Immature natural killer cell (primary cell): Measurements from ENCODE around the gene ZNF569. TPM values are rescaled to one million over a fixed set of nuclear protein-coding genes. Genes with fewer than 3 reads are reported as not detected.
A peak's percentile ranks its signal among the peaks of the same experiment; 100 is the strongest.

Source experiments
- DNase-seq, 3 donors: peaks; one replicate each; pipeline ENCODE4 v3.0.0; 2022; ENCODE audit warnings: mixed read lengths in 1 of 3
- H3K27ac Mint-ChIP-seq, 6 donors: one replicate each; pipeline ENCODE4 v1.8.0; 2020; ENCODE audit warnings: mixed read lengths in 6 of 6, mild to moderate bottlenecking in 5 of 6, inconsistent platforms in 4 of 6, moderate library complexity in 3 of 6
- H3K27me3 Mint-ChIP-seq, 3 donors: one replicate each; pipeline ENCODE4 v1.8.0; 2020 to 2021; ENCODE audit warnings: low read depth in 3 of 3, mild to moderate bottlenecking in 3 of 3, mixed read lengths in 3 of 3, moderate library complexity in 3 of 3, inconsistent platforms in 1 of 3
- H3K36me3 Mint-ChIP-seq, 3 donors: one replicate each; pipeline ENCODE4 v1.8.0; 2020; ENCODE audit warnings: mixed read lengths in 3 of 3, inconsistent platforms in 2 of 3, mild to moderate bottlenecking in 2 of 3
- H3K4me1 Mint-ChIP-seq, 2 donors: one replicate each; pipeline ENCODE4 v1.8.0; 2020; ENCODE audit warnings: inconsistent platforms in 2 of 2, mild to moderate bottlenecking in 2 of 2, mixed read lengths in 2 of 2, moderate library complexity in 1 of 2
- H3K4me3 Mint-ChIP-seq, 5 donors: one replicate each; pipeline ENCODE4 v1.8.0; 2020; ENCODE audit warnings: mild to moderate bottlenecking in 5 of 5, mixed read lengths in 5 of 5, inconsistent platforms in 3 of 5, moderate library complexity in 3 of 5
- H3K9me3 Mint-ChIP-seq, 6 donors: one replicate each; pipeline ENCODE4 v1.8.0; 2020; ENCODE audit warnings: mild to moderate bottlenecking in 6 of 6, mixed read lengths in 6 of 6, inconsistent platforms in 4 of 6, moderate library complexity in 3 of 6
- polyA plus RNA-seq, 3 donors: library from polyadenylated mRNA; unstranded; fragments of 300-500 nt; fragmentation: Illumina TruSeq; gene quantifications; one replicate each; pipeline ENCODE4 v1.2.3, GENCODE V29; 2021

Gene ZNF569
- 1 to 10 TPM; 4.4 to 8.6 (median 5.0) TPM for polyA plus RNA-seq

GRCh38 chr19:37466798-37467607 lies at the start of gene ZNF569:
Gene ZNF569 (minus strand): TSS chr19:37467444. CDS start chr19:37444921, 22,523 bp downstream.
- peak within 1 kb of the TSS; percentile 97 to 99 (median 98) for H3K27ac Mint-ChIP-seq
- DNase-seq, result peak; percentile 87 to 90 (median 89)
- H3K36me3 Mint-ChIP-seq, result peaks cover 16 to 20% (median 20%) of the 10 kb centered on the region in 3 donors
- peaks cover 5 to 11% (median 8%) of the 10 kb centered on the region in 6 donors for H3K9me3 Mint-ChIP-seq
- peak within 1 kb of the TSS; percentile 91 to 99 (median 97) for H3K4me3 Mint-ChIP-seq
- H3K4me1 Mint-ChIP-seq, result peaks cover 44 to 52% of the 10 kb centered on the region in 2 donors
- H3K27me3 Mint-ChIP-seq, result peaks cover 8 to 26% (median 25%) of the 10 kb centered on the region in 3 donors

- peak overlapping the region; percentile 69 to 94 (median 86) for H3K27ac Mint-ChIP-seq
- peaks cover 0 to 3% (median 0%) of the 10 kb centered on the region in 3 donors for H3K27me3 Mint-ChIP-seq
- peak overlapping the region in 4 of 5 donors; percentile 5 to 52 (median 40) for H3K4me3 Mint-ChIP-seq
- peaks cover 22 to 46% (median 37%) of the 10 kb centered on the region in 3 donors for H3K36me3 Mint-ChIP-seq
- peaks cover 16 to 18% of the 10 kb centered on the region in 2 donors for H3K4me1 Mint-ChIP-seq
- DNase-seq, result peak; percentile 32 to 45 (median 33)
- H3K9me3 Mint-ChIP-seq, result peaks cover 0 to 23% (median 3%) of the 10 kb centered on the region in 6 donors
Measured at GRCh38 chr19:37513397-37513796, 46.2 kb upstream of the ZNF569 start.

GRCh38 chr19:37511821-37512220 lies 44.6 kb upstream of the ZNF569 start:
- Mint-ChIP-seq H3K27me3 (peaks cover 0 to 5% (median 0%) of the 10 kb centered on the region in 3 donors), H3K36me3 (peaks cover 17 to 39% (median 35%) of the 10 kb centered on the region in 3 donors), H3K4me3 (no peak overlapping the region), H3K9me3 (peaks cover 0 to 24% (median 0%) of the 10 kb centered on the region in 6 donors), H3K27ac (peak overlapping the region in 2 of 6 donors; percentile 28 to 32), H3K4me1 (peaks cover 16 to 18% of the 10 kb centered on the region in 2 donors)
- no peak for DNase-seq

GRCh38 chr19:37511186-37511585 lies 43.9 kb upstream of the ZNF569 start:
- no peak overlapping the region for H3K4me3 Mint-ChIP-seq
- peaks cover 16 to 18% of the 10 kb centered on the region in 2 donors for H3K4me1 Mint-ChIP-seq
- DNase-seq, result no peak
- H3K27ac Mint-ChIP-seq, result no peak overlapping the region
- H3K27me3 Mint-ChIP-seq, result peaks cover 0 to 5% (median 0%) of the 10 kb centered on the region in 3 donors
- H3K9me3 Mint-ChIP-seq, result peaks cover 0 to 21% (median 0%) of the 10 kb centered on the region in 6 donors
- H3K36me3 Mint-ChIP-seq, result peaks cover 17 to 36% (median 30%) of the 10 kb centered on the region in 3 donors

GRCh38 chr19:37507167-37507464 lies 39.9 kb upstream of the ZNF569 start:
- peaks cover 10 to 21% (median 11%) of the 10 kb centered on the region in 3 donors for H3K36me3 Mint-ChIP-seq
- H3K27me3 Mint-ChIP-seq, result peaks cover 0 to 7% (median 0%) of the 10 kb centered on the region in 3 donors
- no peak overlapping the region for H3K27ac Mint-ChIP-seq
- no peak overlapping the region for H3K4me3 Mint-ChIP-seq
- DNase-seq, result no peak
- H3K9me3 Mint-ChIP-seq, result peaks cover 0 to 5% (median under 1%) of the 10 kb centered on the region in 6 donors
- H3K4me1 Mint-ChIP-seq, result no peaks in the 10 kb centered on the region

- Mint-ChIP-seq H3K4me3 (no peak within 1 kb of the TSS), H3K27ac (no peak within 1 kb of the TSS), H3K27me3 (peaks cover 0 to 7% (median 0%) of the 10 kb centered on the region in 3 donors), H3K4me1 (no peaks in the 10 kb centered on the region), H3K36me3 (peaks cover 5 to 22% (median 11%) of the 10 kb centered on the region in 3 donors), H3K9me3 (peaks cover 0 to 5% (median 2%) of the 10 kb centered on the region in 6 donors)
- peak; percentile 81 to 84 (median 82) for DNase-seq
Measured at GRCh38 chr19:37506387-37507166, 39.3 kb upstream of the ZNF569 start, which contains the start of gene ZNF793. Gene ZNF793 (plus strand): TSS chr19:37506939. CDS start chr19:37523440, 16,501 bp downstream.

GRCh38 chr19:37505958-37506386 lies 38.7 kb upstream of the ZNF569 start:
- H3K4me3 Mint-ChIP-seq, result no peak overlapping the region
- H3K36me3 Mint-ChIP-seq, result peaks cover 4 to 19% (median 11%) of the 10 kb centered on the region in 3 donors
- H3K9me3 Mint-ChIP-seq, result peaks cover 0 to 5% (median 2%) of the 10 kb centered on the region in 6 donors
- no peak overlapping the region for H3K27ac Mint-ChIP-seq
- H3K27me3 Mint-ChIP-seq, result peaks cover 0 to 7% (median 2%) of the 10 kb centered on the region in 3 donors
- no peak for DNase-seq
- no peaks in the 10 kb centered on the region for H3K4me1 Mint-ChIP-seq

GRCh38 chr19:37492213-37492612 lies 25.0 kb upstream of the ZNF569 start:
- Mint-ChIP-seq H3K27me3 (no peaks in the 10 kb centered on the region), H3K9me3 (peaks cover 29 to 88% (median 70%) of the 10 kb centered on the region in 6 donors), H3K4me3 (no peak overlapping the region), H3K36me3 (peaks cover 12 to 30% (median 14%) of the 10 kb centered on the region in 3 donors), H3K27ac (no peak overlapping the region), H3K4me1 (no peaks in the 10 kb centered on the region)
- no peak for DNase-seq

GRCh38 chr19:37484406-37485168 lies 17.3 kb upstream of the ZNF569 start:
- Mint-ChIP-seq H3K27ac (peak overlapping the region in 1 of 6 donors; percentile 29), H3K4me3 (no peak overlapping the region), H3K9me3 (peaks cover 55 to 97% (median 90%) of the 10 kb centered on the region in 6 donors), H3K4me1 (peaks cover 0 to 4% of the 10 kb centered on the region in 2 donors), H3K27me3 (peaks cover 0 to 5% (median 1%) of the 10 kb centered on the region in 3 donors), H3K36me3 (peaks cover 64 to 68% (median 67%) of the 10 kb centered on the region in 3 donors)
- DNase-seq, result no peak

GRCh38 chr19:37472165-37472564 lies 4.9 kb upstream of the ZNF569 start:
- H3K9me3 Mint-ChIP-seq, result peaks cover 11 to 23% (median 17%) of the 10 kb centered on the region in 6 donors
- DNase-seq, result no peak
- peaks cover 6 to 22% (median 18%) of the 10 kb centered on the region in 3 donors for H3K27me3 Mint-ChIP-seq
- no peak overlapping the region for H3K27ac Mint-ChIP-seq
- H3K4me3 Mint-ChIP-seq, result no peak overlapping the region
- H3K36me3 Mint-ChIP-seq, result peaks cover 28 to 31% (median 29%) of the 10 kb centered on the region in 3 donors
- H3K4me1 Mint-ChIP-seq, result peaks cover 30% of the 10 kb centered on the region in 2 donors

- Mint-ChIP-seq H3K4me3 (peak overlapping the region; percentile 92 to 99 (median 97)), H3K36me3 (peaks cover 9 to 13% (median 13%) of the 10 kb centered on the region in 3 donors), H3K4me1 (peaks cover 41 to 47% of the 10 kb centered on the region in 2 donors), H3K27ac (peak overlapping the region; percentile 95 to 99 (median 98)), H3K9me3 (peaks cover 5 to 11% (median 8%) of the 10 kb centered on the region in 6 donors), H3K27me3 (peaks cover 8 to 26% (median 25%) of the 10 kb centered on the region in 3 donors)
- DNase-seq, result no peak
Measured at GRCh38 chr19:37470216-37470615, 3.0 kb upstream of the ZNF569 start.

- Mint-ChIP-seq H3K27ac (peak within 1 kb of the TSS; percentile 97 to 99 (median 98)), H3K4me1 (peaks cover 44 to 52% of the 10 kb centered on the region in 2 donors), H3K4me3 (peak within 1 kb of the TSS; percentile 95 to 99 (median 97)), H3K36me3 (peaks cover 16 to 20% (median 19%) of the 10 kb centered on the region in 3 donors), H3K27me3 (peaks cover 8 to 26% (median 25%) of the 10 kb centered on the region in 3 donors), H3K9me3 (peaks cover 5 to 11% (median 8%) of the 10 kb centered on the region in 6 donors)
- DNase-seq, result peak; percentile 85 to 87 (median 86)
Measured at GRCh38 chr19:37468961-37469777, 1.9 kb upstream of the ZNF569 start, which contains the start of gene ZNF570. Gene ZNF570 (plus strand): TSS chr19:37469356. CDS start chr19:37470355, 999 bp downstream.
